Activated naive CD4-positive, alpha-beta T cell treated with anti-CD3 and anti-CD28 coated beads, Interleukin-2, amount 50 U/mL, for 24 hours (primary cell): ENCODE data around the gene HOXD12.
A peak's percentile ranks its signal among the peaks of the same experiment; 100 is the strongest.

ENCODE experiments used
- H3K27ac Mint-ChIP-seq: one replicate; pipeline ENCODE4 v1.8.0; 2021; ENCODE audit warnings: mild to moderate bottlenecking, mixed read lengths
- H3K27me3 Mint-ChIP-seq: one replicate; pipeline ENCODE4 v1.8.0; 2021; ENCODE audit warnings: mixed read lengths
- H3K36me3 Mint-ChIP-seq: one replicate; pipeline ENCODE4 v1.8.0; 2021; ENCODE audit warnings: mixed read lengths
- H3K4me1 Mint-ChIP-seq: one replicate; pipeline ENCODE4 v1.8.0; 2021; ENCODE audit warnings: mixed read lengths
- H3K4me3 Mint-ChIP-seq: one replicate; pipeline ENCODE4 v1.8.0; 2021; ENCODE audit warnings: mild to moderate bottlenecking, mixed read lengths
- H3K9me3 Mint-ChIP-seq: one replicate; pipeline ENCODE4 v1.8.0; 2021; ENCODE audit warnings: mixed read lengths

HOXD12 gene

DNA sequence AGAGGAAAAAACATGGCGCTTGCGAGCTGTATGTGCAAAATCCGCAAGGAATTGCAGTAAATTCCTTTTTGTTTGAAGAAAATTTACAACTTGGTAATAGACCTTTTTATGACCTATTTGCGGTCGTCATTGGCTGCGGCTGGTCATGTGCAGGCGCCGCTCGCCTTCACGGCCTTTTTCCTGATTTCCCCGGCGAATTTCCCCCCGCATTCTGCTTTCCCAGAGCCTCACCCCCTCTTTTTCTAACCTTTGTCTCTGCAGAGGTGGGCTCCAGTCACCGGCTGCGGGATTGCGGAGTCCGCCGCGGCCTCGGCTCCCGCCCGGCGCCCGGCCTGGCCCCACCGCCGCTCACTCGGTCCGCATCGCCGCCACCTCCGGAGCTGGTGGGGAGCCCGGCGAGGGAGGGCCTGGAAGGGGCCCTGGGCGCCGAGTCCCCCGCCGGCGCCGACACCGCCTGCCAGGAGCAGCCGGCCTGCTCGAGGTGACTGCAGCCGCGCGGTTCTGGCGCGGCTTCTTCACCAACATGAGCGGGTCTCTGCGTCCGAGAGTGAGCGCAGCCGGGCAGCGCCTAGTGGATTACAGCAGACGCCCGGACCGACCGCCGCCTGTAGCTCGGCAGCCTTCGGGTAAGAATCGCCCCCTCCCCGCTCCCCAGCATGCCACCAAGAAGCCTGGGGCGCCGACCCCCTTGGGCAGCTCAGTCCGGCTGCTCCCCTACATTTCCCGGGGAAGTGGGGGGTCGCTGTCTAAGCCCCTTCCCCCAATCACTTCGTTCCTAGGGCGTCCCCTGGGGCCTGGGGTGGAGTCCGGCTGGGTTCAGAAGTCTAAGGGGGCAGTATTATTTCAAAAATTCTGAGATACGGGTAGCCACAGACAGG lies 37.0 kb downstream of the HOXD12 start:
- Mint-ChIP-seq H3K36me3 (peaks cover 6% of the 10 kb centered on the region), H3K4me1 (peaks cover 31% of the 10 kb centered on the region), H3K9me3 (peaks cover 9% of the 10 kb centered on the region), H3K27me3 (peaks cover 70% of the 10 kb centered on the region), H3K27ac (no peak overlapping the region), H3K4me3 (no peak overlapping the region)

DNA sequence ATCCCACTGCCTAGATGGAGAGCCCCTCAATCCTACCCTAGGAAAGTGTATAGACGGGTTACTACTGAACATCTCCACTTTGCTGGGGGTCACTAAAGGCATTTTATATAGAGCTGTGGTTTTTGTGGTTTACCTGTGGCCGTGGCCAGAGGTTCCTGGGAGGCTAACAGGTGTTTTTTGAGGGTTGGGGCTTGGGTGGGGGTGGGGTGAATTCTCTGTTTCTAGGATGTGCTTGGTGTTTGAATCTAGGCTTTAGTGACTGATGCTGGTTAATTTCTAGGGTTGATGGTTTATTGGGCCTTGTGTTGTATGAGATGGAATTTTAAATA lies 37.6 kb downstream of the HOXD12 start:
- peaks cover 6% of the 10 kb centered on the region for H3K36me3 Mint-ChIP-seq
- no peak overlapping the region for H3K27ac Mint-ChIP-seq
- no peak overlapping the region for H3K4me3 Mint-ChIP-seq
- peaks cover 9% of the 10 kb centered on the region for H3K9me3 Mint-ChIP-seq
- peaks cover 27% of the 10 kb centered on the region for H3K4me1 Mint-ChIP-seq
- peaks cover 69% of the 10 kb centered on the region for H3K27me3 Mint-ChIP-seq

DNA sequence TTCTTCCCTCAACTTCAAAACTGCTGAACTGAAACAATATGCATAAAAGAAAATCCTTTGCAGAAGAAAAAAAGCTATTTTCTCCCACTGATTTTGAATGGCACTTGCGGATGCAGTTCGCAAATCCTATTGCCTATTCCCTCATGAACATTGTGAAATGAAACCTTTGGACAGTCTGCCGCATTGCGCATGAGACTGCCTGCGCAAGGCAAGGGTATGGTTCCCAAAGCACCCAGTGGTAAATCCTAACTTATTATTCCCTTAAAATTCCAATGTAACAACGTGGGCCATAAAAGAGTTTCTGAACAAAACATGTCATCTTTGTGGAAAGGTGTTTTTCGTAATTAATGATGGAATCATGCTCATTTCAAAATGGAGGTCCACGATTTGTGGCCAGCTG lies 38.3 kb downstream of the HOXD12 start:
- H3K9me3 Mint-ChIP-seq = peaks cover 9% of the 10 kb centered on the region
- peaks cover 23% of the 10 kb centered on the region for H3K4me1 Mint-ChIP-seq
- H3K27ac Mint-ChIP-seq = no peak overlapping the region
- peaks cover 65% of the 10 kb centered on the region for H3K27me3 Mint-ChIP-seq
- no peak overlapping the region for H3K4me3 Mint-ChIP-seq
- H3K36me3 Mint-ChIP-seq = peaks cover 6% of the 10 kb centered on the region

DNA sequence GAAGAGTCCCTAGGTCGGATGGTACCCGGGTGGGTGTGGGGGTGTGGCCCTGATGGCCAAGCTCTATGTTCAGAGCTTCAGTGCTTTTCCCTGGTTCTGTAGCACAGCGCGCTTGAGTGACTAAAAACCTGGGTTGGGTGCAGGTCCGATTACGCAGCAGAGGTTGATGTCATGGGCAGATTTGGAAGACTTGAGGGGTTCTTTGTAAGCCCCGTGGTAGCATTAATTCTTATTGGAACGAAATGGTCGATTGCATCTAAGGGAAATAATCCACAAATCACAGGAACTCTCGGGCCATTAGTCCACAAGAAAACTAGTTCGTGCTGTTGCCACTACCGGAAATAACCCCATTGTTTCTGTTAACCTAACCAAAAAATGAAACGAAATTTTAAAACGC lies 38.9 kb downstream of the HOXD12 start:
- Mint-ChIP-seq H3K27ac (no peak overlapping the region), H3K9me3 (peaks cover 9% of the 10 kb centered on the region), H3K4me1 (peaks cover 23% of the 10 kb centered on the region), H3K36me3 (peaks cover 5% of the 10 kb centered on the region), H3K27me3 (peaks cover 66% of the 10 kb centered on the region), H3K4me3 (no peak overlapping the region)

DNA sequence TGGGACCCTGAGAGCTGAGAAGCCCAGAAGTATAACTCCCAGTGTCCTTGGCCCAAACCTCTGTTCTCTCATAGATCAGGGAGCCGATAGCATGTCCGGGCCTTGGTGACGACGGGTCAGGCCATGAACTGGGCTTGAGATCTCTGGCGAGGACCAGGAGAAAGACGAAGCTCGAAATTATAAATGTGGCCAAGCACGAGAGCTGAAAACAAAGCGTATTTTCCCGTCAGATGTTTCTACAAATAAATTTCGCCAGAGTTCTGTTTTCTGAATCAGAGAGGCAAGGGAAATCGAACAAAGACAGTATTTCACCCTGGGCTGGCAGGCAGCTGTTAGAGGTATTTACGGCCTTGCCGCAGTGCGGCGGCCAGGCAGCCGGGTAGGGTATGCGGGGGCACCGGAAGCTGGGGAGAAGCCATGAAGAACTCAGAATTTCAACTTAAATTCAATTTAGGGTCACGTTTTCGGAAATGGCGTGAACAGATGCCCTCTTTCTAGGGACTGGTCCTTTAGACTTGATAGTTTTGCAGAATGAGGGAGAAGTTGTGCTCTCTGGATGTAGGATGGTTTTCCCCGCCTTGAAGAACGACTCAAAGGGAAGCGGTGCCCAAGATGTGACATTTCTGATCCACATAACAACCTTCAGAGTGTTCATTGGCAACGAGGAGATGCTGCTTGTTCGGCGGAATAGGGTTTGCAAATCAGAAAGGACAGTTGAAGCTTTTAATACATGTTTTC lies 39.5 kb downstream of the HOXD12 start:
- peaks cover 5% of the 10 kb centered on the region for H3K36me3 Mint-ChIP-seq
- no peak overlapping the region for H3K4me3 Mint-ChIP-seq
- no peak overlapping the region for H3K27ac Mint-ChIP-seq
- H3K9me3 Mint-ChIP-seq = peaks cover 9% of the 10 kb centered on the region
- peaks cover 23% of the 10 kb centered on the region for H3K4me1 Mint-ChIP-seq
- peaks cover 64% of the 10 kb centered on the region for H3K27me3 Mint-ChIP-seq

DNA sequence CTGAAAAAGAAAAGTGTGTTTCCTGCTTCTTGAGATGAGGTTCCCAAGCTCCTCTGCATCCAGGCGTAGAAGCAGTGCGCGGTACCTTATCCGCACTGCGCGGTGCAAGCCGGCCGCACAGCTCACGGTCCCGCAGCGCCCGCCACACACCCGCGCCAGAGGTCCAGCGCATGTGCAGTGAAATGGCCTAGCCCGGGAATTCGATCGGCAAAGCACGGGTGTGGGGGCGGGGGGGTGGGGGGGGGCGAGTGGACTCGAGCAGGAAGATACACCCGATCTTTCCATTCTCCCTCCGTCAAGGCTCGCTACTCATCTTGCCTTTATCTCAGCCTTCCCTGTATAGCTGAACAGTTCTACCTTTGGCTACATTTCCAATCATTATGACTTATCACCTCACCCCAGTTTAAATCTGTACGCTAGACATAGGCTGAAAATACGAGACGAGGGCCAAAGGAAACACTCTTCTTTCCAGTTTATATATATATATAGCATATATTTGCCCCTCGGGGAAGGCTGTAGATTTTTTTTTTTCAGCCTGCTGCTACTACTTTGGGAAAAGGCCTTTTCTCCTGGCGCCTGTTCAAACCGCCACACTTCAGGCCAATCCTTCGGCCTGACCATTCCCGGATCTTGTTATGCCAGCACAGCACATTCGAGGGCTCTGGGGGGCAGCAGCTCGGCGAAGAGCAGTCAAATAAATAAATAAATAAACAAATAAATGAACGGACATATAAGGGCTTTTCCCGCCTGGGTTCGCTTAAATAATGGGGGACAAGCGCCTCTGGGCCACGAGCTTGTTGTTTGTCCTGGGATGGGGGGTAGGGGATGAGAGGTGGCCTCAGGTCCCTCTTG lies 40.3 kb downstream of the HOXD12 start:
- H3K36me3 Mint-ChIP-seq = peaks cover 5% of the 10 kb centered on the region
- H3K27me3 Mint-ChIP-seq = peaks cover 63% of the 10 kb centered on the region
- no peak overlapping the region for H3K4me3 Mint-ChIP-seq
- peaks cover 9% of the 10 kb centered on the region for H3K9me3 Mint-ChIP-seq
- H3K4me1 Mint-ChIP-seq = peaks cover 23% of the 10 kb centered on the region
- no peak overlapping the region for H3K27ac Mint-ChIP-seq

DNA sequence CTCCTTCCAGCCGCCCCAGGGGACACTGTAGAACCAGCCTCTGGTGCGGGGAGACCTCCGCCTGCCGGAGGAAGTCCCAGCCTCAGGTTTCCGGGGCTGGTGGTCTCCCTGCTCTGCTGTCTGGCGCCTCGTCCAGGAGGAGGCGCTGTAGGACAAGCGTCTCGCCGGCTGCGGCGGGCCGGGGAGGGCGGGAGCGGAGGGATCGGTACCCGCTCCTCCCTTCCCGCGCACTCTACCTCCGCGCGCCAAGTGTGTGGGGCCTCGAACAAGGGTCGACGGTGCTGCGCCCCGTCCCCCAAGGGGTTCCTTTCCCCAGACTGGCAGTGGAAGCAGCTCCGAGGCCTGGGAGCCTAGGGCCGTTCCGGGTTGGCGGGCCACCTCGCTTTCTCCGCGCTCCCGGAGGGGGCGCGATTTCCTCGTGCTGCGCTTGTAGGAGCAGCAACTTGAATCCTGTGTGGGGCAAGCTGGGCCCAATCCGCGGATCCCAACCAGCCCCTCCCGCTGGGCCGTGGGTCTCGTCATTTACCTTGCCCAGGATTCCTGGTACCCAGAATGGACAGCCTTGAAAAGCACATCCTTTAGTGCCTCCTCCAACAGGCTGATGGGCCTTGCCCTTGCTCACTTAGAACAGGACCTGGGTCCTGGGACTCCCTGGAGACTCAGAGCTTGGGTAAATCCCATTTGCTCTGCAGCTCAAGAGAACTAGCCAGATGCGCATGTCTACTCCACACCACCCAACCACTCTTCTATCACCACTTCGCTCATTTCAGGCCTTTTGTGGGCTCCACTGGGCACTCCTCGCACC lies 41.1 kb downstream of the HOXD12 start:
- H3K36me3 Mint-ChIP-seq = peaks cover under 1% of the 10 kb centered on the region
- H3K27me3 Mint-ChIP-seq = peaks cover 60% of the 10 kb centered on the region
- H3K4me3 Mint-ChIP-seq = peak overlapping the region; percentile 1
- peaks cover 18% of the 10 kb centered on the region for H3K4me1 Mint-ChIP-seq
- no peak overlapping the region for H3K27ac Mint-ChIP-seq
- H3K9me3 Mint-ChIP-seq = peaks cover 9% of the 10 kb centered on the region

DNA sequence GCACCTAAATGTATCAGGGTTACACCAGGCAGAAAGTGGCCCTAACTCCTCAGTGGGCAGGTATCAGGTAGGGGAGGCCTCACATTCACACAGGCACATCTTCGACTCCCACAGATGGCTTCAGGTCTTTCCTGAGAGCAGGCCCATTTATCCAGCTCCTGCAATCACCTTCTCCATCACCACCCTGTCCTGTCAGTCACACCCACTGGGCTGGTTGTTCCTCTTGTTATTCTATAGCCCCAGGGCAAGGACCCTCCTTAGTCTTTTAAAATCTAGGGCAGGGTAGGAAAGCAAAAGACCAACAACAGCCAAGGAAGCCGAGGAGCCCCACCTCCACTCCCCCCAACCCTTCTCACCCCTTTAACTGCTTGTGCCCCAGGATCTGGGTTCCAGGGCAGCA lies 42.7 kb downstream of the HOXD12 start:
- H3K27me3 Mint-ChIP-seq = peaks cover 66% of the 10 kb centered on the region
- H3K9me3 Mint-ChIP-seq = peaks cover 9% of the 10 kb centered on the region
- H3K4me1 Mint-ChIP-seq = peaks cover 10% of the 10 kb centered on the region
- H3K36me3 Mint-ChIP-seq = no peaks in the 10 kb centered on the region
- H3K27ac Mint-ChIP-seq = no peak overlapping the region
- H3K4me3 Mint-ChIP-seq = no peak overlapping the region

DNA sequence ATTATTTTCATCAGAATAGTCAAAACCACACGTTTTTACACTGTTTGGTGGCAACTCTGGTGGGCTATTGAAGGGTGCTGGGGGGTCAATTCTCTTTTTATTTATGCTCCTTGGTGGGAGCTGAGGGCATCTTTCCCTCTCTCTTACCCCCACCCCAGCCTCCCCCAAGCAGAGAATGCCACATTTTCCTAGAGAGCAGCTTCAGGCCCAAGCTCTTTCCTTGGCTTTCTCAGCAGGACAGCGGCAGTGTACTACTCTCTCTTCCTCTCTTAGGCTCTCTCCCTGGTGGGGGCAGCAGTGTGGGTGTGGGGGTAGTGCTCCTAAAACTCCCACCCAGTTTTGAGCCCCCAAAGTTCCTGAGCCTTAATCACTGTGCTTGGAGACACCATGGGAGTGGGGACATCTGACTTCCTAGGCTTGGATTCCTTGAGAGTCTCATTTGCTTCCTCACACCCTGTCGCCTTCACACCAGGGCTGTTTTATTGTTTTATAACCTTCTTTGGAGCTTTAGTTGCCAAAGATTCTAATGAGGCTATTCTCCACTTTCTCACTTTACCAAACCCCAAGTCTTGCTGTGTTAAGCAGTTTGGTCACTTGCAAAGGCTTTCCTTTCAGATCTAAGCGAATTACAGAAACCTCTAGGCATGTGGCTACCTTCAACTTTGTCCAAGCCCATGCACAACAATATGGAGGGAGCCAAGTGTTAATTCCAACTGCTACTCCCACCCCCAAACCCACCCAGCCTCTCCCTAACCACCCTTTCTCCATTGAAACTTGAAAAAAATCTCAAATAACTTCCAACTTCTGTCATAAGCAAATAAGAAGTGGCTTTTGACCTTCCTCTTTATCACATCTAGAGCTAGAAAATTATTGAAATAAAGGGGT lies 45.7 kb downstream of the HOXD12 start:
- no peaks in the 10 kb centered on the region for H3K4me1 Mint-ChIP-seq
- H3K4me3 Mint-ChIP-seq = no peak overlapping the region
- H3K36me3 Mint-ChIP-seq = peaks cover 2% of the 10 kb centered on the region
- peaks cover 67% of the 10 kb centered on the region for H3K27me3 Mint-ChIP-seq
- H3K27ac Mint-ChIP-seq = no peak overlapping the region
- H3K9me3 Mint-ChIP-seq = peaks cover 2% of the 10 kb centered on the region

DNA sequence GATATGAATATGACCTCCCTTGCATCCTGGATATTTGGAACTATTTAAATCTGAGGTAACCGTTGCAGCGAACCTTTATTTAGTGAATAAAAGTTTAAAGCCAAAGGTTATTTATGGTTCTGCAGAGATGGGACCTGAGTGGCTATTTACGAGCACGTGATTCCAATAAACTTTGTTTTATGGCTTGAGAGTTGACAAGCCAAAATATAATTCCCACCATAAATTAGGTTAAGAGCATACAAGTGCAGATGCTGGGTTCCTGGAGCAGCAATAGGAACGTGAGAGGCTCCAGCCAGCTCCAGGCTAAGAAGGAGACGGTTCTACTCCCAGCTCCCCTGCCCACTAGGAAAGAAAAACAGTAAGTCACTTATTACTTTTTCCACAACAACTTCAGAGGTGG lies 46.5 kb downstream of the HOXD12 start:
- Mint-ChIP-seq H3K4me3 (no peak overlapping the region), H3K27me3 (peaks cover 70% of the 10 kb centered on the region), H3K36me3 (peaks cover 3% of the 10 kb centered on the region), H3K27ac (no peak overlapping the region), H3K9me3 (peaks cover 5% of the 10 kb centered on the region), H3K4me1 (no peaks in the 10 kb centered on the region)

DNA sequence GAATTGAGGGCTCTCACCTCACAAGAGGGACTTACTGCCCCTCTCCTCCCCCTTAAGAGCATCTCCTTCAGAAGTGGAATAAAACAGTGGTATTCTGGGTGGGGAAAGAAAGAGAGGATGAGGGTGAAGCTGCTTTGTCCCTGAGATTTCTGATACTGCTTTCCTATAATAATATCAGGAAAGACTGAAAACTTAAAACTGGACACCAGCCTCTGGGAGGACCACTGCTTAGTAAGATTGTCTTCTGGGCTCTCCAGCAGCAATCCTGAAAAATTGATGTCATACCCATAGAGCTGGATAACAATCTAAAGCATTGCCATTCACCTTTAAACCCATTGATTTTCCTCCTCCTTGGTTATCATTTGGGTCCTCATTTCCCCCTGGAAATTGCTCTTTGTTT lies 47.0 kb downstream of the HOXD12 start:
- Mint-ChIP-seq H3K27ac (no peak overlapping the region), H3K4me1 (no peaks in the 10 kb centered on the region), H3K9me3 (peaks cover 5% of the 10 kb centered on the region), H3K27me3 (peaks cover 69% of the 10 kb centered on the region), H3K36me3 (peaks cover 3% of the 10 kb centered on the region), H3K4me3 (no peak overlapping the region)

DNA sequence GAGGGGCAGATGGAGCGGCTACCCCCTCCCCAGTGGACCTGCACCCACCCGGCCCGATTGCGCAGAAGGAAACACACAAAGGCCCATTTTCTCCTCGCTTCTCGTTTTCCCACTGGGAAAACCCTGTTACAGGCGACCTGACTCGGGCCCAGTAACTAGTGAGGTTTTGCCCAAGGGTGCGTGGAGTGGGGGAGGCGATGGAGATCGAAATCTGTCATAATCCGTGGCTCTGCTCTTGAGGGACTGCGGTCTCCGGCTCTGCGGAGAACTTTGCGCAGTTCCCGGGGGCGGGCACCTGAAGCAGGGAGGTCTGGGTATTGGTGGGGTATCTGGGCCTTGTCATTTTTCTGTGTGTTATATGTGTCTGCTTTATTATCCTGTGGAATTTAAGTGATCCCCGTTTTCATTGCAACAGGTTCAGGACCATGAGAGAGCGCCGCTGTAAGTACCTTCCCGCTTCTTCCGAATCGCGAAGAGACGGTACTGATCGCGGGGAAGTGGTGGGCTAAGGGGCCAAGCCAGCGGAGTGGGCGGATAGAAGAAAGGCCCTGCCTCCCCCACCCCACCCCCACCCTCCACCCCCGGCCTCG lies 47.7 kb downstream of the HOXD12 start:
- H3K9me3 Mint-ChIP-seq = peaks cover 5% of the 10 kb centered on the region
- peaks cover 3% of the 10 kb centered on the region for H3K36me3 Mint-ChIP-seq
- peaks cover 66% of the 10 kb centered on the region for H3K27me3 Mint-ChIP-seq
- no peak overlapping the region for H3K27ac Mint-ChIP-seq
- no peak overlapping the region for H3K4me3 Mint-ChIP-seq
- no peaks in the 10 kb centered on the region for H3K4me1 Mint-ChIP-seq

DNA sequence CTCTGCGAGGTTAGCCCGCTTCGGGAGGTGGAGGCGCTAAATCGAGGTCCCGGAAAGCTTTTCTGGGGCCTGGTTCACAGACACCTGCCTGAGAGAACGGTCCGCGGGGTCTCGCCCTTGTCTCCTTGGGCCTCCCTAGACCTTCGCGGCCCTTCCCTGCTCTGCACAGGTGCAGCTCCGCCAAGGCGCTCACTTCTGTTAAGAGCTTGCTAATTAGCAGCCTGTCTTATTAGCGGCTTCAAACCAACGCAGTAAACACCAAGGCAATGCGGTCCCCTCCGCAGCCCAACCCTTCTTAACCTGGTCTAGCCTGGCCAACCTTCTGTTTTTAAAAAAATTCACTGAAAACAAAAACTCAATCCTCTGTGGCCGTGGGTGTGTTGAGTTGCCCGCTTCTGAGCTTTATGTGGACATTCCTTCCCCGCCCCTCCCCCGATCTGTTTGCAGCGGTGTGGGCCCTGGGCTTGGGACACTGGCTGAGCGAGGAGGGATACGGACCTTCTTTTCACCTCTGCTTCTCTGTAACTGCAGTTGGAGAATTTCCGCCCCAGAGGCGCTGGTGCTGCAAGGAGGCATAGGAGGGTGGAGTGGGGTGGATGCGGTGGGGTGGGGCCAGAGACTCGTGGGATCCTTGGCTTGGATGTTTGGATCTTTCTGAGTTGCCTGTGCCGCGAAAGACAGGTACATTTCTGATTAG lies 48.4 kb downstream of the HOXD12 start:
- peaks cover 3% of the 10 kb centered on the region for H3K36me3 Mint-ChIP-seq
- H3K4me3 Mint-ChIP-seq = no peak overlapping the region
- H3K4me1 Mint-ChIP-seq = no peaks in the 10 kb centered on the region
- no peak overlapping the region for H3K27ac Mint-ChIP-seq
- peaks cover 5% of the 10 kb centered on the region for H3K9me3 Mint-ChIP-seq
- H3K27me3 Mint-ChIP-seq = peaks cover 67% of the 10 kb centered on the region
